Natural killer cell treated with Interleukin-12 subunit alpha and Interleukin-12 subunit beta and Interleukin-15 and Interleukin-18, amount 100 ng/mL, for 72 hours (primary cell): Measurements from ENCODE around the gene ODAD4. TPM values are rescaled to one million over a fixed set of nuclear protein-coding genes. Genes with fewer than 3 reads are reported as not detected.
A peak's percentile ranks its signal among the peaks of the same experiment; 100 is the strongest.

ENCODE experiments used
- ATAC-seq, 2 donors: fragments of 150-1000 bp; cut with Tn5 transposase in 1 of 2; sonication (Bioruptor Pico), chemical (Tn5 transposase) in 1 of 2; 2 replicates each; pipeline ENCODE4 v1.10.0; 2021
- DNase-seq: peaks from one replicate; pipeline ENCODE4 v3.0.0; 2022; ENCODE audit warnings: low spot score
- H3K27ac Mint-ChIP-seq, 2 donors: 1 replicate in 1 of 2; 2 replicates in 1 of 2; pipeline ENCODE4 v1.8.0; 2022; ENCODE audit warnings: mixed read lengths in 2 of 2, mild to moderate bottlenecking in 1 of 2, moderate library complexity in 1 of 2
- H3K27me3 Mint-ChIP-seq, 2 donors: 1 replicate in 1 of 2; 2 replicates in 1 of 2; pipeline ENCODE4 v1.8.0; 2022; ENCODE audit warnings: mixed read lengths in 2 of 2
- H3K36me3 Mint-ChIP-seq: one replicate; pipeline ENCODE4 v1.8.0; 2022; ENCODE audit warnings: mixed read lengths
- H3K4me1 Mint-ChIP-seq, 2 donors: 1 replicate in 1 of 2; 2 replicates in 1 of 2; pipeline ENCODE4 v1.8.0; 2022; ENCODE audit warnings: low read depth in 2 of 2, mixed read lengths in 2 of 2, mild to moderate bottlenecking in 1 of 2
- H3K4me3 Mint-ChIP-seq: one replicate; pipeline ENCODE4 v1.8.0; 2022; ENCODE audit warnings: mixed read lengths
- H3K9me3 Mint-ChIP-seq: 2 replicates; pipeline ENCODE4 v1.8.0; 2022; ENCODE audit warnings: mixed read lengths
- total RNA-seq, 2 donors: library from RNA; stranded (reverse); gene quantifications; one replicate each; pipeline ENCODE4 v1.2.3, GENCODE V29; 2022

ODAD4 gene
- total RNA-seq, 2 donors from 2014 or later: 0.12 to 1.0 TPM

GRCh38 chr17:41965694-41966462 lies 35.5 kb downstream of the ODAD4 start:
- no peaks in the 10 kb centered on the region for H3K36me3 Mint-ChIP-seq
- ATAC-seq: peak; percentile 39 to 45
- peak overlapping the region; percentile 77 for H3K4me3 Mint-ChIP-seq

GRCh38 chr17:41966463-41967140 lies 36.2 kb downstream of the ODAD4 start, which contains the start of gene CNP:
TSS of gene CNP (plus strand) at chr17:41966795. CDS start at chr17:41966885, 90 bp downstream.
- Mint-ChIP-seq H3K4me3 (peak within 1 kb of the TSS; percentile 77), H3K27me3 (no peaks in the 10 kb centered on the region), H3K4me1 (peaks cover 23 to 24% of the 10 kb centered on the region in 2 donors), H3K36me3 (no peaks in the 10 kb centered on the region), H3K9me3 (no peaks in the 10 kb centered on the region), H3K27ac (peak within 1 kb of the TSS; percentile 55 to 65)
- DNase-seq (peak; percentile 93), ATAC-seq (peak; percentile 93 to 95)

More at GRCh38 chr17:41965694-41966462, 35.5 kb downstream of the ODAD4 start:
- DNase-seq: no peak
- Mint-ChIP-seq H3K27ac (peak overlapping the region; percentile 4 to 65), H3K4me1 (peaks cover 19 to 24% of the 10 kb centered on the region in 2 donors), H3K27me3 (no peaks in the 10 kb centered on the region), H3K9me3 (no peaks in the 10 kb centered on the region)

- Mint-ChIP-seq H3K4me1 (peaks cover 24% of the 10 kb centered on the region in 2 donors), H3K4me3 (peak overlapping the region; percentile 77), H3K27ac (peak overlapping the region; percentile 56 to 64)
These were observed 36.9 kb downstream of the ODAD4 start for GRCh38 chr17:41967141-41967920.

GRCh38 chr17:41967921-41968578 lies 37.6 kb downstream of the ODAD4 start:
- ATAC-seq (no peak), DNase-seq (no peak)
- peak overlapping the region; percentile 54 to 64 for H3K27ac Mint-ChIP-seq
- no peaks in the 10 kb centered on the region for H3K27me3 Mint-ChIP-seq
- peak overlapping the region; percentile 77 for H3K4me3 Mint-ChIP-seq
- H3K36me3 Mint-ChIP-seq: no peaks in the 10 kb centered on the region
- H3K4me1 Mint-ChIP-seq: peaks cover 24 to 30% of the 10 kb centered on the region in 2 donors
- H3K9me3 Mint-ChIP-seq: no peaks in the 10 kb centered on the region

More at GRCh38 chr17:41967141-41967920, 36.9 kb downstream of the ODAD4 start:
- ATAC-seq (peak; percentile 34 to 39), DNase-seq (no peak)
- H3K27me3 Mint-ChIP-seq: no peaks in the 10 kb centered on the region
- H3K36me3 Mint-ChIP-seq: no peaks in the 10 kb centered on the region
- H3K9me3 Mint-ChIP-seq: no peaks in the 10 kb centered on the region

GRCh38 chr17:41968676-41969075 lies 38.3 kb downstream of the ODAD4 start:
- Mint-ChIP-seq H3K9me3 (no peaks in the 10 kb centered on the region), H3K4me3 (peak overlapping the region; percentile 25), H3K27ac (no peak overlapping the region), H3K36me3 (no peaks in the 10 kb centered on the region), H3K4me1 (peaks cover 29 to 36% of the 10 kb centered on the region in 2 donors), H3K27me3 (no peaks in the 10 kb centered on the region)
- no peak for ATAC-seq
- no peak for DNase-seq

GRCh38 chr17:41970901-41971331 lies 40.5 kb downstream of the ODAD4 start:
- Mint-ChIP-seq H3K27ac (no peak overlapping the region), H3K36me3 (no peaks in the 10 kb centered on the region), H3K4me1 (peaks cover 16 to 31% of the 10 kb centered on the region in 2 donors), H3K4me3 (no peak overlapping the region), H3K27me3 (no peaks in the 10 kb centered on the region), H3K9me3 (no peaks in the 10 kb centered on the region)
- DNase-seq: no peak
- no peak for ATAC-seq

GRCh38 chr17:41971721-41972523 lies 41.5 kb downstream of the ODAD4 start:
- no peak for ATAC-seq
- H3K4me1 Mint-ChIP-seq: peaks cover 13 to 31% of the 10 kb centered on the region in 2 donors
- no peak overlapping the region for H3K4me3 Mint-ChIP-seq
- H3K36me3 Mint-ChIP-seq: peaks cover 5% of the 10 kb centered on the region
- DNase-seq: no peak
- H3K27ac Mint-ChIP-seq: no peak overlapping the region
- H3K9me3 Mint-ChIP-seq: no peaks in the 10 kb centered on the region
- H3K27me3 Mint-ChIP-seq: no peaks in the 10 kb centered on the region

GRCh38 chr17:41972571-41973407 lies 42.4 kb downstream of the ODAD4 start:
- H3K4me3 Mint-ChIP-seq: no peak overlapping the region
- no peaks in the 10 kb centered on the region for H3K27me3 Mint-ChIP-seq
- ATAC-seq (peak; percentile 4 to 34), DNase-seq (no peak)
- H3K36me3 Mint-ChIP-seq: peaks cover 8% of the 10 kb centered on the region
- no peaks in the 10 kb centered on the region for H3K9me3 Mint-ChIP-seq
- H3K4me1 Mint-ChIP-seq: peaks cover 11 to 27% of the 10 kb centered on the region in 2 donors
- H3K27ac Mint-ChIP-seq: peak overlapping the region in 1 of 2 donors; percentile 66

- Mint-ChIP-seq H3K36me3 (peaks cover 8% of the 10 kb centered on the region), H3K27ac (peak overlapping the region in 1 of 2 donors; percentile 66)
These were observed 43.0 kb downstream of the ODAD4 start for GRCh38 chr17:41973408-41973811.

GRCh38 chr17:41974031-41974430 lies 43.6 kb downstream of the ODAD4 start:
- DNase-seq: no peak
- ATAC-seq: no peak
- H3K36me3 Mint-ChIP-seq: peaks cover 8% of the 10 kb centered on the region
- H3K9me3 Mint-ChIP-seq: no peaks in the 10 kb centered on the region
- H3K27me3 Mint-ChIP-seq: no peaks in the 10 kb centered on the region
- H3K4me1 Mint-ChIP-seq: peaks cover 5 to 23% of the 10 kb centered on the region in 2 donors
- H3K27ac Mint-ChIP-seq: peak overlapping the region in 1 of 2 donors; percentile 76
- no peak overlapping the region for H3K4me3 Mint-ChIP-seq

More at GRCh38 chr17:41973408-41973811, 43.0 kb downstream of the ODAD4 start:
- peaks cover 5 to 23% of the 10 kb centered on the region in 2 donors for H3K4me1 Mint-ChIP-seq
- H3K27me3 Mint-ChIP-seq: no peaks in the 10 kb centered on the region
- DNase-seq (no peak), ATAC-seq (peak; percentile 15 to 65)
- H3K9me3 Mint-ChIP-seq: no peaks in the 10 kb centered on the region
- no peak overlapping the region for H3K4me3 Mint-ChIP-seq

GRCh38 chr17:41974658-41975057 lies 44.2 kb downstream of the ODAD4 start:
- peaks cover 8% of the 10 kb centered on the region for H3K36me3 Mint-ChIP-seq
- H3K4me3 Mint-ChIP-seq: no peak overlapping the region
- no peaks in the 10 kb centered on the region for H3K27me3 Mint-ChIP-seq

More at GRCh38 chr17:41974658-41975057, 44.2 kb downstream of the ODAD4 start:
- H3K9me3 Mint-ChIP-seq: no peaks in the 10 kb centered on the region
- peaks cover 5 to 23% of the 10 kb centered on the region in 2 donors for H3K4me1 Mint-ChIP-seq
- DNase-seq (no peak), ATAC-seq (no peak)
- H3K27ac Mint-ChIP-seq: peak overlapping the region in 1 of 2 donors; percentile 76
